GM18502 (cell line): Measurements from ENCODE around the gene ZNF76.
"Not testable (repeated sequence)": the region's sequence is repeated elsewhere in the genome, so short reads cannot be mapped to it uniquely, and the experiment has no call there.

Source experiments
- ATAC-seq: cut with Tn5 transposase; IDR thresholded peaks from one replicate; pipeline ENCODE4 v1.9.1; 2021; ENCODE audit warnings: mild to moderate bottlenecking; ENCODE audit not compliant: unreplicated experiment, poor library complexity

ZNF76 gene

GRCh38 chr6:35296931-35297600 lies 37.5 kb downstream of the ZNF76 start:
- no peak for ATAC-seq

GRCh38 chr6:35297601-35298481 lies 38.3 kb downstream of the ZNF76 start, which contains the start of gene DEF6:
TSS of gene DEF6 (plus strand) at chr6:35297818. CDS start at chr6:35297857, 39 bp downstream.
- ATAC-seq: peak; percentile 79

GRCh38 chr6:35298625-35299140 lies 39.1 kb downstream of the ZNF76 start:
- ATAC-seq: no peak

GRCh38 chr6:35299674-35300073 lies 40.1 kb downstream of the ZNF76 start:
- no peak for ATAC-seq

- no peak for ATAC-seq
Observed at GRCh38 chr6:35300848-35301247, 41.3 kb downstream of the ZNF76 start.

- peak; percentile 81 for ATAC-seq
Observed at GRCh38 chr6:35302604-35303241, 43.2 kb downstream of the ZNF76 start.

- no peak for ATAC-seq
Observed at GRCh38 chr6:35304299-35304698, 44.8 kb downstream of the ZNF76 start.

- no peak for ATAC-seq
Observed at GRCh38 chr6:35305117-35305516, 45.6 kb downstream of the ZNF76 start.

- not testable (repeated sequence) for ATAC-seq
Observed at GRCh38 chr6:35307138-35307537, 47.6 kb downstream of the ZNF76 start.

- not testable (repeated sequence) for ATAC-seq
Observed at GRCh38 chr6:35308543-35308942, 49.0 kb downstream of the ZNF76 start.

GRCh38 chr6:35309611-35310264 lies 50.2 kb downstream of the ZNF76 start:
- no peak for ATAC-seq

- ATAC-seq: no peak
Observed at GRCh38 chr6:35310265-35310831, 50.8 kb downstream of the ZNF76 start.

GRCh38 chr6:35311390-35312075 lies 52.0 kb downstream of the ZNF76 start:
- no peak for ATAC-seq

GRCh38 chr6:35312076-35312800 lies 52.7 kb downstream of the ZNF76 start:
- no peak for ATAC-seq

GRCh38 chr6:35312807-35313206 lies 53.3 kb downstream of the ZNF76 start:
- no peak for ATAC-seq

- ATAC-seq: no peak
Observed at GRCh38 chr6:35317483-35318195, 58.1 kb downstream of the ZNF76 start.

- ATAC-seq: no peak
Observed at GRCh38 chr6:35318196-35319171, 58.9 kb downstream of the ZNF76 start.
